ENCODE results near the gene FAHD2B. TPM values are rescaled to one million over a fixed set of nuclear protein-coding genes. Genes with fewer than 3 reads are reported as not detected.
"Not testable (repeated sequence)": the region's sequence is repeated elsewhere in the genome, so short reads cannot be mapped to it uniquely, and the experiment has no call there.

FAHD2B gene
- polyA plus RNA-seq, 1 donor = 32.4 TPM

- not testable (repeated sequence) for DNase-seq
Observed at GRCh38 chr2:97068722-97069121, 26.0 kb downstream of the FAHD2B start.

- DNase-seq = no peak
Observed at GRCh38 chr2:97068074-97068473, 26.6 kb downstream of the FAHD2B start.

- no peak for DNase-seq
Observed at GRCh38 chr2:97067279-97068004, 27.2 kb downstream of the FAHD2B start.

- not testable (repeated sequence) for DNase-seq
Observed at GRCh38 chr2:97066030-97066429, 28.7 kb downstream of the FAHD2B start.

- DNase-seq = not testable (repeated sequence)
Observed at GRCh38 chr2:97062020-97062419, 32.7 kb downstream of the FAHD2B start.

GRCh38 chr2:97059782-97060181 lies 34.9 kb downstream of the FAHD2B start:
- DNase-seq = not testable (repeated sequence)

DNA sequence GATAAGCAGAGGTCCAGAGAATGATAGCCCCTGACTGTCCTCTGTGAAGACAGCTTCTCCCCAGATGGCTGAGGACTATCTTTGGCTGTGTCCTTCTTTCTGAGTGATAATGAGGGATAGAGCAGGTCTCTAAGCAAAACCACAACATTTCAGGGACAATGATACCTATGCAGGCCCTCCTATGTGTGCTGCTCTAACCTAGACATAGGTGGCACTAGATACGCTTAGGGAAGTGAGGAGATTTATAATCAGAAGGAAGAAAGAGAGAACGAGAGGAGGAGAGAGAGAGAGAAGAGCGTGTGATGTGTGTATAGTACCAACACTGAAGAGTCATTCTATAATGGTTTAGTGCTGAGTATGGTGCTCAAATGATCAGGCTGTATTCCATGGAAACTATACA lies 38.5 kb downstream of the FAHD2B start:
- DNase-seq = not testable (repeated sequence)

- DNase-seq = not testable (repeated sequence)
Observed at GRCh38 chr2:97050032-97050431, 44.6 kb downstream of the FAHD2B start.

GRCh38 chr2:97048448-97048847 lies 46.2 kb downstream of the FAHD2B start:
- not testable (repeated sequence) for DNase-seq

- not testable (repeated sequence) for DNase-seq
Observed at GRCh38 chr2:97046676-97047075, 48.0 kb downstream of the FAHD2B start.

DNA sequence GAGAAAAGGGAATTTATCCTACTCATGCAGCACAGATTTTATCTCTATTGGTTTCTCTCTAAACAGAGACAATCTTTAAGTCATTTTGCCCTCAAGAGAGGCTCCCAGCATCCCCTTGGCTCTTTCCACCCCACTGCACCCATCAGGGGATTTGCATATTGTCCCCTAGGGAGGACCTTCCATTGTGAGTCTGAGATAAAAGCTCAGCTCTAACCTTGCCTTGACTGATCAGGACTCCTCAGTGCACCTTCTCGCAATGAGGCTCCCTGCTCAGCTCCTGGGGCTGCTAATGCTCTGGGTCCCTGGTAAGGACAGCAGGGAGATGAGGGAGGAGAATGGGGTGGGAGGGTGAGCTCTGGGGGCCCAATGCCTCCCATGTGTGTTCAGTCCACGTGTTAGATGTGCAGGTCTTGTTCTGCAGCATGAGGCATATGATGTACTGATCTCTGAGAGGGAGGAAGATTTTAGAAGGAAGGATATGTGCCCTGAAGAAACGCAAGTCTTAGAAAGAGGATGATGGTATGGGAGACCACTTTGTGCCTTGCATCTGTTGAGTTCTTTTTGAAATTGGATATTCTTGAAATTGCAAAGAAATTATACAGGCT lies 48.7 kb downstream of the FAHD2B start:
- DNase-seq = not testable (repeated sequence)

Other genes with a start within 250 kb of the FAHD2B start
- 7.4 TPM for gene ANKRD39, start 236.9 kb downstream of the FAHD2B start, polyA plus RNA-seq (ENCODE audit: insufficient read length)
- 38.1 TPM for gene SEMA4C, start 224.8 kb downstream of the FAHD2B start, polyA plus RNA-seq (ENCODE audit: insufficient read length)
- gene FAM178B, start 108.3 kb downstream of the FAHD2B start, polyA plus RNA-seq (ENCODE audit: insufficient read length) = 0.48 TPM
- 29.6 TPM for gene ANKRD36, start 18.3 kb upstream of the FAHD2B start, polyA plus RNA-seq (ENCODE audit: insufficient read length)

All from left kidney (tissue), 2 donors.